Mucosa of rectum (tissue), 2 donors: ENCODE results near the gene OLFM1.
"Not testable (repeated sequence)": the region's sequence is repeated elsewhere in the genome, so short reads cannot be mapped to it uniquely, and the experiment has no call there.

Experiments used
- H3K27ac ChIP-seq, 2 donors: one replicate each; pipeline ENCODE4 v1.7.0; 2013; ENCODE audit warnings: inconsistent platforms in 2 of 2, low read depth in 2 of 2, low read length in 2 of 2
- H3K27me3 ChIP-seq, 2 donors: one replicate each; pipeline ENCODE4 v1.7.0; 2013; ENCODE audit warnings: low read length in 2 of 2; ENCODE audit not compliant: control insufficient read depth in 2 of 2, insufficient read depth in 2 of 2
- H3K36me3 ChIP-seq, 2 donors: one replicate each; pipeline ENCODE4 v1.7.0; 2013; ENCODE audit warnings: low read length in 2 of 2; ENCODE audit not compliant: control insufficient read depth in 2 of 2, insufficient read depth in 2 of 2
- H3K4me1 ChIP-seq, 2 donors: one replicate each; pipeline ENCODE4 v1.7.0; 2013; ENCODE audit warnings: low read length in 2 of 2, mild to moderate bottlenecking in 1 of 2; ENCODE audit not compliant: control insufficient read depth in 2 of 2, insufficient read depth in 2 of 2
- H3K4me3 ChIP-seq, 2 donors: one replicate each; pipeline ENCODE4 v1.7.0; 2013; ENCODE audit warnings: low read length in 2 of 2
- H3K9ac ChIP-seq, 2 donors: one replicate each; pipeline ENCODE4 v1.7.0; 2013; ENCODE audit warnings: low read length in 2 of 2, low read depth in 1 of 2, mild to moderate bottlenecking in 1 of 2
- H3K9me3 ChIP-seq, 2 donors: one replicate each; pipeline ENCODE4 v1.7.0; 2013; ENCODE audit warnings: low read length in 2 of 2; ENCODE audit not compliant: control insufficient read depth in 2 of 2
- donor health status: healthy.
- donor health status: Normal muscosa, but diverticular disease.

OLFM1 gene

DNA sequence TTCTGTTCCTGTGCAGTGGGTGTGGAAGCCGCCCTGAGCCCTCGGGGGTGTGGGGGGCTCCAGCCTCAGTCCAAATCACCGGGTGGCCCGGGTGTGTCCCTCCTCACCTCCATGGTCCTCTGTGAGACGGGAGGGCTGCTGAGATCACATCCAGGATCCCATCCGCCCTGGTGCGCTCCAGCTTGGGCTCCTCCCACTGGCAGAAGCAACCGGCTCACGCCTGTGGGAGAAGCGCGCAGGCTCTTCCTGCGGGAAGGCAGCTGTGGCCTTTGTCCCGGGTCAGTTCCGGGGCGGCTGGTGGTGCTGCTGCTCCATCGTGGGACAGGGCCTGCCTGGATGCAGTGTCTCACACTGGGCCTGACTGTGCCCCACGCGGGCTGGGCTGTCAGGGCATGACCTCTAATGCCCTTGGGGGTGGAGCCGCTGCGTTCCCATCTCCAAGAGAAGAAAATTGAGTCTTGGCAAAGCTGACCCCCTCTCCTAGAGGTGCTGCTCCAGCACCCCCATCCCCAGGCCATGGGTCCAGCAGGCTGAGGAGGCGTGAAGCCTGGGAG is 18.5 kb downstream of the OLFM1 start:
- H3K9ac ChIP-seq: no peak overlapping the region
- H3K27ac ChIP-seq: no peak overlapping the region
- no peaks in the 10 kb centered on the region for H3K36me3 ChIP-seq
- H3K4me3 ChIP-seq: no peak overlapping the region
- peaks cover 0 to 3% of the 10 kb centered on the region in 2 donors for H3K27me3 ChIP-seq
- H3K9me3 ChIP-seq: no peaks in the 10 kb centered on the region
- no peaks in the 10 kb centered on the region for H3K4me1 ChIP-seq

DNA sequence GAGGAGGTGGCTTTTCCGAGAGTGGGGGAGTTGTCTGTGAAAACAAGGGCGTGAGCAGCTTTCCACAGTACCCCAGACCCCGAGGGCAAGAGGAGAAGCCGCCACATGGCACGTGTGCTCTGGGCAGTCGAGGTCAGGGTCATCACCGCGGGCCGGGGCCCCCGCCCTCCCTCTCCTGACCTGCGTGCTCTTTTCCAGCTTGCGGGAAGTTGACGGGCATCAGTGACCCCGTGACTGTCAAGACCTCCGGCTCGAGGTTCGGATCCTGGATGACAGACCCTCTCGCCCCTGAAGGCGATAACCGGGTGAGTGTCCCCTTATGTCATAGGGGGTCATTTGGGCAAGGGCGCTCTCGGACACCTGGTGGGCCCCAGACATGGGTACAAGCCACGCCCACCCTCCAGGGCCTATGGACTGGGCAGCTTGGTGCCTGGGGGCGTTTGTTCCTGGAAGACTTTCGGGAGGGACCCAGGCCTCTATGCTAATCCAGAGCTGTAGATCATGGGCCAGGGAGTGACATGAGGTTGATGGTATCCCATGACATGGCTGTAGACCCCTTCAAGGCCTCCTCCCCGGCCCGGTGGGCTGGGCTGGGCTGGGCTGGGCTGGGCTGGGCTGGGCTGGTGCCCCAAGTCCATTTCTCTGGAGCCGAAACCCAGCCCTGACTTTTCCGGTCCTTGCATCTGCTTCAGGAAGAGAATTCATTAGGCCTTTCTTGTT is 19.2 kb downstream of the OLFM1 start:
- no peak overlapping the region for H3K4me3 ChIP-seq
- H3K36me3 ChIP-seq: no peaks in the 10 kb centered on the region
- no peak overlapping the region for H3K9ac ChIP-seq
- H3K9me3 ChIP-seq: no peaks in the 10 kb centered on the region
- peaks cover 0 to 3% of the 10 kb centered on the region in 2 donors for H3K27me3 ChIP-seq
- no peaks in the 10 kb centered on the region for H3K4me1 ChIP-seq
- no peak overlapping the region for H3K27ac ChIP-seq

DNA sequence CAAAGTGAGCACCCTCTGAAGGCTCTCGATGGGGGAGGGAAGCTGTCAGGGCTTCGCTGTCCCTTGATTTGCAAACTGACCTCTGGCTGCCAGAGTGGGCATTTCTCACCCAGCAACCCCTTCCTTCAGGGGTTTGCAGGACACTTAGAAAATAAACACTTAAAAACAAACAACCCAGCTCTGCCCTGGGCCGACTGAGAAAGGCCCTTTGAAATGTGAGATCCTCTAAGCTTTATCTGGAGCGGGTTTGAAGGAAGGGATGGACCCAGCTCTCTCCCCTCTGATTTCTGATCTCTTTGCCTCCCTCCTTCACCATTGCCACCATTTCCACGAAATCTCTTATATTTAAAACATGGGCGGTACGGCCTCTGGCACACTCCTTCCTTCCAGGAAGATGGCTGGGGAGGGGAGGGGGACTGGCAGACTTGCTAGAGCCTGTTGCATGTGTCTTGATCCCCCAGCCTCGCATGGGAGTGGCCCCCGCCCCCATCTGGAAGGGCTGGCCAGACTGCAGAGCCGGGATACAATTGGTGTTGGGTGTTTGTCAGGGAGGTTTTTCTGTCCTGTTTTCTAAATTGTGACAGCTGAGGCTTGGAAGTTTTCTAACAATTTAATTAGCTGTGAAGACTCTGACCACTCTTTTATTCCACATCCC is 20.2 kb downstream of the OLFM1 start:
- H3K9ac ChIP-seq: no peak overlapping the region

DNA sequence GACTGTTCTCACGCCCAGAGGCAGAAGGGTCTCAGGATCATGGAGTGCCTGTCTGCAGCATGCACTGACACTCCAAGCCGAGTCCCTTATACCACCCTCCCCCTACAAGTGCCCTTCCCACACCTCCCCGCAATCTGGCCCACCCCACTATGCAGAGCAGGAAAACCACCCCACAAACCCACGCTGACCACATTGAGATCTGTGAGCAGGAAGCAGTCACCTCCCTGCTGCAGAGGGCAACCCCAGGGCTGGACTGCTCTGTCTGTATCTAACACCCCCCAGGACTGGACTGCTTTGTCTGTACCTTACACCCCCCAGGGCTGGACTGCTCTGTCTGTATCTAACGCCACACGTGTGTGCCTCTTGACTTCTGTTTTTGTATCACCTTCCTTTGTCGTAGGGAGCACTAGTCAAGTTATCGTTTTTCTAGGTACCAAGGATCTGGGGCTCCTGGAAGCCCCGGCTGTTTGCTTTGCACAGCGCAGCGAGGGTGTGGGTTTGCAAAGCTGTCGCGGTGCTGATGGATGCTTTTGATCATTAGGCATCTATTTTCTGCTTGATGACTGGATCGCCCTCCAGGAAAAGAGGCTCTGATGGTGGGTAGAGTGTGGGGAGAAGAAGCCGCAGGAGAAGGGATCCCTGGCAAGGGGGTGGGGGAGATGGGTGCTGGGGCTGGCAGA is 21.5 kb downstream of the OLFM1 start:
- no peak overlapping the region for H3K27ac ChIP-seq

More for the DNA sequence above, 20.2 kb downstream of the OLFM1 start:
- peaks cover 0 to 3% of the 10 kb centered on the region in 2 donors for H3K27me3 ChIP-seq
- H3K4me1 ChIP-seq: no peaks in the 10 kb centered on the region
- no peak overlapping the region for H3K4me3 ChIP-seq
- H3K36me3 ChIP-seq: no peaks in the 10 kb centered on the region
- H3K27ac ChIP-seq: no peak overlapping the region
- no peaks in the 10 kb centered on the region for H3K9me3 ChIP-seq

DNA sequence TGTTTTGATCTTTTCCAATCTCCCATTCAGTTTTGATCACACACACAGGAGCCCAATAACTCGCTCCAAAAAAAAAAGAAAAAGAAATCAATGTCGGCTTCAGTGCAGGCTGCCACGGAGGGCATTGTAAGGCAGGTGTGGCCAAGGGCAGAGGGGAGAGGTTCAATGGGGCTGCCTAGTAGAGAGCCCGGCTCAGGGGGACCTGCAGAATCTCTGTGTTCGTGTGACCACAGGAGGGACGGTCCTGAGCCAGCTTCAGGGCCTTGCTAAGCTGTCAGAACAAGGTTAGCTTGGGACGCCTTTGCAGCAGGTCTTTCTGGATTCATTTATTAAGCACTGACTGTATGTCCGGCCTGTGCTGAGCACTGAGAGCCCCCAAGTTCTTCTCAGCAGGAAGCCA is 22.2 kb downstream of the OLFM1 start:
- Histone ChIP-seq H3K27ac (no peak overlapping the region), H3K4me1 (no peaks in the 10 kb centered on the region), H3K4me3 (no peak overlapping the region), H3K36me3 (no peaks in the 10 kb centered on the region), H3K9ac (no peak overlapping the region), H3K27me3 (peaks cover 0 to 3% of the 10 kb centered on the region in 2 donors), H3K9me3 (no peaks in the 10 kb centered on the region)

More for the DNA sequence above, 21.5 kb downstream of the OLFM1 start:
- Histone ChIP-seq H3K27me3 (peaks cover 0 to 3% of the 10 kb centered on the region in 2 donors), H3K4me3 (no peak overlapping the region), H3K9me3 (no peaks in the 10 kb centered on the region), H3K9ac (no peak overlapping the region), H3K4me1 (no peaks in the 10 kb centered on the region), H3K36me3 (no peaks in the 10 kb centered on the region)

DNA sequence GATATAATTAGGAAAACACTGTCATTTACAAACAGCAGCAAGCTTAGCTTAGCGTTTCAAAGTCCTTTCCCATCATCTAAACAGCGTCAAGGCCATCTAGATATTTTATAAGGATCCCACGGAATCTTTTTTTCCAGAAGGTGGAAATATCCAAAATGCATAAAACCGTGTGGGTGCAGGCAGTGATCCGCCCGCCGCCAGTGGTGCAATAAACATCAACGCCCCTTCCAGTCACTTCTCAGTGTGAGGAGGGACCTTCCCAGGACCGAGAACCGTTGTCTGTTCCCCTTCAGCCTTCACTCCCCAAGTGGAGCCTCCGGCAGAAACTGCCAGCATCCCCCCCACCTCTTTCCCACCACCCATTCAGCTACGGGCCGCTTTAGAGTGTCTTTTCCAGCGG is 22.9 kb downstream of the OLFM1 start:
- Histone ChIP-seq H3K27me3 (peaks cover 0 to 3% of the 10 kb centered on the region in 2 donors), H3K4me3 (no peak overlapping the region), H3K27ac (no peak overlapping the region)

DNA sequence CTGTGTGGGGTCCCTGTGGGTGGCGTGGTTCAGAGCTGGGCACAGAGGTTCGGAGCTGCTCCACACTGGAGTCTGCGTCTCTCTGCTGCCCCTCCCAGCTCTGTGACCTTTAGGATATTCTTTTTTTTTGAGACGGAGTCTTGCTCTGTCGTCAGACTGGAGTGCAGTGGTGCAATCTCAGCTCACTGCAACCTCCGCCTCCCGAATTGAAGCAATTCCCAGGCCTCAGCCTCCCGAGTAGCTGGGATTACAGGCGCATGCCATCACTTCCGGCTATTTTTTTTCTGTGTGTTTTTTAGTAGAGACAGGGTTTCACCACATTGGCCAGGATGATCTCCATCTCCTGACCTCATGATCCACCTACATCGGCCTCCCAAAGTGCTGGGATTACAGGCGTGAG is 24.1 kb downstream of the OLFM1 start:
- H3K4me3 ChIP-seq, H3K9ac ChIP-seq, H3K9me3 ChIP-seq, H3K36me3 ChIP-seq, H3K27ac ChIP-seq, H3K27me3 ChIP-seq, H3K4me1 ChIP-seq: not testable (repeated sequence)

More for the DNA sequence above, 22.9 kb downstream of the OLFM1 start:
- Histone ChIP-seq H3K9ac (no peak overlapping the region), H3K9me3 (no peaks in the 10 kb centered on the region), H3K36me3 (no peaks in the 10 kb centered on the region), H3K4me1 (no peaks in the 10 kb centered on the region)

DNA sequence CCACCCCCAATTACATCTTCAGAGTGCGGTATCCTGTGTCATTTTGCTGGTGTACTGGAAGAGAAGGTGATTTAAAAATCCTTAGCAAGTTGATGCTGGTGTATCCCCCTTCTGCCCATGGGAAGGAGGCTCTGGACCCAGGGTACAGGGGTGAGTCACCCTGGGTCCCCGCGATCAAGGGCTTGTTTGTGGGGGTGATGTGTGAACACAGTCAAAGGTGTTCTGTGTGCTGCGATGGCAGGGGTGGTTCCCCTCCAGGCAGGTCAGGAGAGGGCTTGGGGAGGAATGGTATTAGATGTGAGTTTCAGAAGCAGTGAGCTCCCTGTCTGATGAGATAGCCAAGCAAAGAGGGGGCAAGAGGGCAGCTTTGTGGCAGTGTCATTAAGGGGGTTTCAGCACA is 28.9 kb downstream of the OLFM1 start:
- no peak overlapping the region for H3K9ac ChIP-seq

DNA sequence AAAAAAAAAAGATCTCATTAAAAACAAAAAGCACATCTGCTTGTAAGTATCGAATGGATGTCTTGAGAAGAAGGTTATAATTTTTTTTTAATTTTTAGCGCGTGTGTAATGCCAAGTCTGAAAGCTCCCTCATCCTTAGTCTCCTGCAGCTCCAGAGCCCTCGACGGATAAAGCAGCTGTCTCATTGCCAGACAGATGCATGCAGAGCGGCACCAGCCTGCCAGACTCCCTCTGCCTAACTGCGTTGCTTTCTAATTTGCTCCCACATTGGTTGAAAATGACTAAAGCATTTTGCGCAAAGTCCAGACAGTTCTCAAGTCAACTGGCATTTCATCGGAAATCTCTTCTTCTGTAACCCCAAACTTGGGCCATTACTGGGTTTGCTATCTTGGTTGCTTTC is 29.4 kb downstream of the OLFM1 start:
- H3K4me1 ChIP-seq: no peaks in the 10 kb centered on the region
- no peak overlapping the region for H3K9ac ChIP-seq
- no peaks in the 10 kb centered on the region for H3K36me3 ChIP-seq
- no peak overlapping the region for H3K27ac ChIP-seq
- H3K9me3 ChIP-seq: no peaks in the 10 kb centered on the region
- no peak overlapping the region for H3K4me3 ChIP-seq
- no peaks in the 10 kb centered on the region for H3K27me3 ChIP-seq

More for the DNA sequence above, 28.9 kb downstream of the OLFM1 start:
- Histone ChIP-seq H3K36me3 (no peaks in the 10 kb centered on the region), H3K4me3 (no peak overlapping the region), H3K4me1 (no peaks in the 10 kb centered on the region), H3K9me3 (no peaks in the 10 kb centered on the region), H3K27ac (no peak overlapping the region), H3K27me3 (no peaks in the 10 kb centered on the region)

DNA sequence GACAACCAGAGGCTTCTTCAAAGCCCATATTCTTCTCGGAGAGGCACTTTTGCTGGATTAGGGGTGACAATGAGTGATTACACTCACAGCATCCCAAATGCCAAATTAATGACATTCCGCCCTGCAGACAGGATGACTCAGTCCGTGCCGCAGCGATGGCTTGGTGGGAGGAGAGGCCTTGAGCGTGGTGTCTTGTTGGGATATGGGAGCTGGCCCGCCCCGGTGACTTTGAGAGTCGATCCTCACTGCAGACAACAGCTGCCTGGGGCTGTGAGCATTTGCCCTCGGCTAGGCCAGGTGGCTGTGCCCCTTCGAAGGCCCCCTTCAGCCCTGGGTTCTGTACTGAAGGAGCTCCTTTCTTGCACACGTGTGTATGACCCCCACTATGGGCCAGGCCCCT is 29.8 kb downstream of the OLFM1 start:
- Histone ChIP-seq H3K27me3 (no peaks in the 10 kb centered on the region), H3K4me1 (no peaks in the 10 kb centered on the region), H3K9me3 (no peaks in the 10 kb centered on the region), H3K27ac (no peak overlapping the region), H3K36me3 (no peaks in the 10 kb centered on the region), H3K4me3 (no peak overlapping the region), H3K9ac (no peak overlapping the region)
